Measurements from ENCODE around the gene RBM33.
A peak's percentile ranks its signal among the peaks of the same experiment; 100 is the strongest.
"Not testable (repeated sequence)": the region's sequence is repeated elsewhere in the genome, so short reads cannot be mapped to it uniquely, and the experiment has no call there.

RBM33 gene, protein sequence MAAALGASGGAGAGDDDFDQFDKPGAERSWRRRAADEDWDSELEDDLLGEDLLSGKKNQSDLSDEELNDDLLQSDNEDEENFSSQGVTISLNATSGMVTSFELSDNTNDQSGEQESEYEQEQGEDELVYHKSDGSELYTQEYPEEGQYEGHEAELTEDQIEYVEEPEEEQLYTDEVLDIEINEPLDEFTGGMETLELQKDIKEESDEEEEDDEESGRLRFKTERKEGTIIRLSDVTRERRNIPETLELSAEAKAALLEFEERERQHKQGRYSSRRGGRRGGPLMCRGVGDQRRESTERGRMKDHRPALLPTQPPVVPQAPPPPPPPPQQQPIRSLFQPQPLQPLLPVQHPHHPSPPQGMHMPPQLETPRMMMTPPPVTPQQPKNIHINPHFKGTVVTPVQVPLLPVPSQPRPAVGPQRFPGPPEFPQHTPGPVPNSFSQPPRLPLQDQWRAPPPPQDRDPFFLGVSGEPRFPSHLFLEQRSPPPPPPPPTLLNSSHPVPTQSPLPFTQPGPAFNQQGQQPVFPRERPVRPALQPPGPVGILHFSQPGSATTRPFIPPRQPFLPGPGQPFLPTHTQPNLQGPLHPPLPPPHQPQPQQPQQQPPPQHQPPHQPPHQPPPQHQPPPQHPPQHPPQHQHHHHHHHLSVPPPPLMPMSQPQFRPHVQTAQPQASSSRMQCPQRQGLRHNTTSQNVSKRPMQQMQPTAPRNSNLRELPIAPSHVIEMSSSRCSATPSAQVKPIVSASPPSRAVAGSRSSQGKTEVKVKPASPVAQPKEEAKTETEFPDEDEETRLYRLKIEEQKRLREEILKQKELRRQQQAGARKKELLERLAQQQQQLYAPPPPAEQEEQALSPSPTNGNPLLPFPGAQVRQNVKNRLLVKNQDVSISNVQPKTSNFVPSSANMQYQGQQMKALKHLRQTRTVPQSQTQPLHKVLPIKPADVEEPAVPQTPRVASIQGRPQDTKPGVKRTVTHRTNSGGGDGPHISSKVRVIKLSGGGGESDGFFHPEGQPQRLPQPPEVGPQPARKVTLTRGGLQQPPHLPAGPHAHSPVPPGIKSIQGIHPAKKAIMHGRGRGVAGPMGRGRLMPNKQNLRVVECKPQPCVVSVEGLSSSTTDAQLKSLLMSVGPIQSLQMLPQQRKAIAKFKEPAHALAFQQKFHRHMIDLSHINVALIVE

DNA sequence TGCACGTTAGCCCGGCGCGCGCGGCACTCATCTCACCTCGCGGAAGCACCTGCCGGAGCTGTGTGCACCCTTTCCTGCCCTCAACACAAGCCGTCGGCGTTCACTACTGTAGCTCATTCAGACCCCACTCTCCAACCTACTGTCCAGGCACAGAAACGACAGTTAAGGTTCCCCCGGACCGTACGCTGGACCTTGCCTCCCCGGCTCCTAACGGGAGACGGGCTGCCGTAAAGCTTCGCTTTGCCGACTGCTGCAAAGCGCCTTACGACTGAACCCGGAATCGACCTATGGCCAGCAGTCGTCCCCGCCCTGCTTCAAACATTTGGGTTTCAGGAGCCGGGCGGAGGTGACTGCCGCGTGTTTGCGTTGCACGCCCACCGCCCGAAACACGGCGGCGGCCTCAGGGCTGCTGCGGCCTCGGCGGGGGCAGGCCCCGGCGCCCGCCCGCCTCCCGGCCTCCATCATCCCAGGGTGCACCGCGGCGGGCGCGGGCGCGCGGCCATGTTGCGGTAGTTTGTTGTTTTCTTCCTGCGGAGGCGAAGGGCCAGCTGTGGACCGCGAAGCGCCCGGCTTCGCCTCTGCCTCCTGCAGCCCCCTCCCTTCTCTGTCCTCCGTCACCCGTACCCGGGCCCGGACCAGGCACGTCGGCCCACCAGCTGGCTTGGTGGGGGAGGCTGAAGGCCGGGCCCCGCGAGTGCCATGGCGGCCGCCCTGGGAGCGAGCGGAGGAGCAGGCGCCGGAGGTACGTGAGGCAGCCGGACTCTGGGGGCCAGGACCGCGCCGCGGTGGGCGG lies at the start of gene RBM33:
Gene RBM33, plus strand, starts transcription at position 484 of the 793 bp plus-strand sequence. Its CDS starts 216 bp downstream, at position 700.
- peak; percentile 81 for DNase-seq (ENCODE audit: low read depth)

DNA sequence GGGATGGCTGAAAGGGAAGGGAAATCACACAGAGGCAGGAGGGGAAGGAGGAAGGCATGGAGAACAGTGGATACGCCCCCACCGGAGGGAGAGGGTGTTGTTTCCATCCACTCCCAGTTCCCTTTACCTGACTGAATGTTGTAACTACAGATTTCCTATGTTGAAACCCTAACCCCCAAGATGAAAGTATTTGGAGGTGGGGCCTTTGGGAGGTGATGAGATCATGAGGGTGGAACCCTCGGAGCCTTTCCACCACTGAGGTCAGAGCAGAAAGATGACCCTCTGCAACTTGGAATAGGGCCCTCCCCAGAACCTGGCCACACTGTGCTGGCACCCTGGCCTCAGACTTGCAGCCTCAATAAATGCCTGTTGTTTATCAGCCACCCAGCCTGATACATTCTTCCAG lies 49.5 kb upstream of the RBM33 start:
- no peak for DNase-seq (ENCODE audit: low read depth)

DNA sequence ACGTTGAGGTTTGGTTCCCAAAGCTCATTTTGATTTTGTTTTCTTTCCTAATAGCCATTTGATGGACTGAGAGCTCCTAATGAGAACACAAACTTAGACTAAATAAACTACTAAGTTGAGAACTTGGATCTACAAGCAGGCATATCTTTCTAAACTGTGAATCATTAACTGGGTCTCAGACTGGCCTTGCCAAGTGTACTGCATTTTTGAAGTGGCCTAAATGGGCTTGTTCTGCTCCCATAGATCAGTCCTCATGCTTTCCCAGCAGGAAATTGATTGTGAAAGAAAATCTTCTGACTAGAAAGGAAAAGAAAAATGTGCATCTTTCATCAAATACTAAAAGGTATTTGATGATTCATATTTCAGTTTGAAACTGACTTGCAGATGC lies 46.7 kb upstream of the RBM33 start:
- DNase-seq (ENCODE audit: low read depth), result no peak

DNA sequence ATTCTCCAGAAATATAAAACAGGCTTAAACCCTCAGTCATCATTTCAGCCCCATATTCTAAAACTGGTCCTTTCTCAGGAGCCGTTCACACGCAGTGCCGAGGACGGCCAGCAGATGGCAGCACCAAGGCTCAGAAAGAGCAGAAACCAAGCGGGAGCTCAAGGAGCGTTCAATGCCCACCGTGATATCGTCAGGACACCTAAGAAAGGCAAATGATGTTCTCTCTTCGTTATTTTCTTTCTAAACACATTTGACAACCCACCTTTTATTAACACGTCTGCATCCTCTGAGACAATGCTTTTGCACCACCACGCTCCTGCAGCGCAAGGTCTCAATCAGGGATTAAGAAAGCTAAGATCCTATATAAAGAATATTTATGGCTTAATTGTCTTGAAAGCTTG lies 45.7 kb upstream of the RBM33 start:
- DNase-seq (ENCODE audit: low read depth), result peak; percentile 79

DNA sequence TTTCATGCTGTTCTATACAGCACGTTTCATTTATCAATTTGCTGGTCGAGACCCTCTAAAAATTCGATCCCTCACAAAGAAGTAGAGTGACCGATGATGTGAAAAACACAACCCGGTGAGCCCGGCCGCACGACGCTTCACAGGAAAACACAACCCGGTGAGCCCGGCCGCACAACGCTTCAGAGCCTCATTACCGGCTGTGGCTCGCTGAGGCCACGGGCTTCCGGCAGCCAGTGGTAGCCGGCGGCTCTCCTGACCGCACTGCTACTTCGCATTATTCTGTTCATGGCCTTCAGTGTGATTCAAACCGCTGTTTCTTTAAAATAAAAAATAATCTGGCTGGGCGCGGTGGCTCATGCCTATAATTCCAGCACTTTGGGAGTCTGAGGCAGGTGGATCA lies 42.3 kb upstream of the RBM33 start:
- DNase-seq (ENCODE audit: low read depth), result no peak

DNA sequence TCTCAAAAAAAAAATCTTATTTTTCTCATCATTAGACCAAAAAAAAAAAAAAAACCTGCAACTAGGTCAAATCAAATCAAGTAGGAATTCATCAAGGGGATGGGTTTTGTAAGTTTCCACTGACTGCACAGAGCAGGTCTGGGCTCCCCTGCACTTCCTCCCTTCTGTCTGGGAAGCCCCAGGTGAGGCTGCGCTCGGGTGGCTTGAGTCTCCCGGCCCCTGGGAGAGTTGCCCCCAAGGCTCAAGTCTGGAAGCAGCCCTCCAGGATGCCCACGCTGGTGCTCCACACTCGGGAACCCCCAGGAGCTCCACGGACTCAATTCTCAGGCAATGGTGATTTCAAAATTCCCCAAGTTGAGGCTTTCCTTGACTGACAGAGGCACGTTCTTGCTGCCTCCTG lies 41.7 kb upstream of the RBM33 start:
- DNase-seq (ENCODE audit: low read depth), result no peak

DNA sequence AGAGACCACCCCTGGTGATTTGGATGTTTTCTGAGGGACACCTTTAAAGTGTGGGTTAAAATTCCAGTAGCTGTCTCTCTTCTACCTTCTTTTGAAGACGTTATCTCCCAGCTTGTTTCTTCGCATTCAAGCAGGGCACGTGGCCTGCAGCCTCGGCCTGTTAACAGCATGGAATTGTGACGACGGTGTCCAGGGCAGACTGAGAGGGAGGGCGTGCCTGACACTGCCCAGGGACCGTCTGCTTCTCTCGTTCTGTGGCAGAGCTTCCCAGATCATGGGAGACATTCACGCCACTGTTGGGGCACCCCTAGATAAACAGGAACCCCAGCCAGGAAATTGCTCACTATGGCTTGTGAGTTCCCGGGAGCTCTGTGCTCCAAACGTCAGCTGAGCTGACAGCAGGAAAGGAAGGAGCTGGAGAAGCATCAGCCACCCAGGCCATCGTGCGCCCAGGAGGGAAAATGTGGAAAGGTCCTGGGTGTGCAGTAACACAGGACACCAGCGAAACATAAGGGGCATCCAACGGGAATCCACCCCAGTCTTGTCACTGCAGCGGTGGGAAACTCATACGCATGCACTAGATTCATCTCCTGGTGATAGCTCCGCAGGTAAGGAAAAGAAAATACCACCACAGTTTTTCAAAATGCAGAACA lies 41.1 kb upstream of the RBM33 start:
- DNase-seq (ENCODE audit: low read depth), result no peak

DNA sequence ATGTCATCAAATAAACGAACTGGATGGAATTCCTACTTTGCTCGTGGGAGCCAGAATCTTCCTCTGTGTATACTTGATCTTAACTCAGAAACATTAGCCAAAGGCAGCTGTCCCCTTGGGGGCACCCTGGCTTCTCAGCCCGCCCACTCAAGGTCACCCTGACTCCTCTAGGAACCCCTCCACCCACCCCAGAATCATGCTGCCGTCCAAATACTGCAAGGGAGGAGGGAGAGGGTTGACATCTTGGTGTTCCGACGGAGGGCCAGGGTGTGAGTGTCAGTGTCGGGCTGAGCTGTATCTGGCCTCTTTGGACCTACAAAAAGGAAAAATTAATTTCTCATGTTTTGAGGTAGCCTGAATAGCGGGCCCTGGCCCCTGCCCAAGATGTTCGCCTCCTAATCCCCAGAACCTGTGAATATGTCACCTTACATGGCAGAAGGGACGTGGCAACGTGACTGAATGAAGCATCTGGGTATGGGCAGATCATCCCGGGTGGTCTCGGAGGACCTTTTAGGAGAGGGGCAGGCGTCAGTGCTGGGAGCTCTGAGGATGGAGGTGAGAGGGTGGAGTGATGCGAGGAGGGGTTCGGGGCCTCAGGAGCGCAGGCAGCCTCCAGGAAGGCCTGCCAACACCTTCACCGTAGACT lies 40.5 kb upstream of the RBM33 start:
- no peak for DNase-seq (ENCODE audit: low read depth)

DNA sequence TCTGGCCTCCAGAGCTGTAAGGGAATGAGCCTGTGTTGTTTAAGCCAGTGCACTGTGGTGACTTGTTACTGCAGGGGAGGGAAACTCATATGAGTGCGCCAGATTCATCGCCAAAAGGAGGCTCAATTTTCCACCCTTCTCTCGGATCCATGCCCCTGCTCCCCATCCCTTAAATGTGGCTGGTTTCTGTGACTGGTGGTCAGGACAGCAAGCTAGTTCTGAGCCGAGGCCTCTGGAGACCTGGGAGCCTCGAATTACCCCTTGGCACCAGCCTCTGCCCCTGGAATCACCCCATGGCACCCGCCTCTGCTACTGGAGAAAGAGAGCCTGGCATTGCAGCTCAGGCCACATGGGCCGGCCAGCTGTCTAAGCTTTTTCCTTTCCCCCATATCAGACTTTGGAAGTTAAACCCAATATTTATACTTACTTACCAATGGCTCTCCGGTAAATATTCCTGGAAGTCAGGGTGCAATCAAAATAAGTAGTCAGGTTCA lies 39.9 kb upstream of the RBM33 start:
- no peak for DNase-seq (ENCODE audit: low read depth)

DNA sequence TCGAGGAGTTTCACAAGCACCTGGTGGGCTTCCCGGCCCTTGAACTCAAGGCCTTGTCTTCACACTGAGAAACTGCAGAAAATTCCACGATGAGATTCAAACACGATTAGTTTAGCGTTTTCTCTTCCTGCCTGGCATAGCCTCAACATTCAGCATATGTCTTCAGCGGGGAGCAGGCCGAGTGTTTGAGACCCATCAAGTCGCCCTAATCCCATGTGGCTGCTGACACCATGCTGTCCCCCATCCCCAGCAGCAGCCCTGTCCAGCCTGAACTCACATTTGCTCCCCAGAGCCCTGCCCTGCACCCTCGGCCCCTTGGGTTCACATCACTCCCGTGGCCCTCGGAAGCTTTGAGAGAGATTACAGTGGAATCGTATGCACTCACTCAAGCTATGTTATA lies 35.3 kb upstream of the RBM33 start:
- DNase-seq (ENCODE audit: low read depth), result no peak

DNA sequence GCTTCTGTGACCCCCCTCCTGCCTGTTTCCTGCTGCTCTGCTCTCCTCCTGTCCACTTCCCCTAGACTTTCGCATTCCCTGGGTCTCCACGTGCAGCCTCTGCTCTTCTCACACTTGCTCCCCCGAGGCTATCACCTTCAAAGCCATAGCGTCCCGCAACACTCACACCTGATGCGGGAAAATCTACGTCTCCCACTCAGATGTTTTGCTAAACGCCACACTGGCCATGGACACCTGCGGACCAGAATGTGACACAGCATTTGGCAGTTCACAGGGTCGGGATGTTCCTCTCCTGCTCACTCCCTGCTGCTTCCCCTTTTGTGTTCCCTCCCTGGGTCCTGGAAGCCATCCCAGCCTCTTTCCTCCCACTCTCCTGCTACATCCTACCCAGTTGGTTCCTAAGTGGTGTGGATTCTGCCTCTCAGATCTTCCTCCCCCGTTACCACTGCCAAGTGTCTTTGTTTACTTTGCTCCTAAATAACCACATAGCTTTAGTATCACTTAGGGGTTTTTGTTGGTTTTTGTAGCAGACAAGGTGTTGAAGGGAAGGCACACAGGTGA lies 33.7 kb upstream of the RBM33 start:
- no peak for DNase-seq (ENCODE audit: low read depth)

DNA sequence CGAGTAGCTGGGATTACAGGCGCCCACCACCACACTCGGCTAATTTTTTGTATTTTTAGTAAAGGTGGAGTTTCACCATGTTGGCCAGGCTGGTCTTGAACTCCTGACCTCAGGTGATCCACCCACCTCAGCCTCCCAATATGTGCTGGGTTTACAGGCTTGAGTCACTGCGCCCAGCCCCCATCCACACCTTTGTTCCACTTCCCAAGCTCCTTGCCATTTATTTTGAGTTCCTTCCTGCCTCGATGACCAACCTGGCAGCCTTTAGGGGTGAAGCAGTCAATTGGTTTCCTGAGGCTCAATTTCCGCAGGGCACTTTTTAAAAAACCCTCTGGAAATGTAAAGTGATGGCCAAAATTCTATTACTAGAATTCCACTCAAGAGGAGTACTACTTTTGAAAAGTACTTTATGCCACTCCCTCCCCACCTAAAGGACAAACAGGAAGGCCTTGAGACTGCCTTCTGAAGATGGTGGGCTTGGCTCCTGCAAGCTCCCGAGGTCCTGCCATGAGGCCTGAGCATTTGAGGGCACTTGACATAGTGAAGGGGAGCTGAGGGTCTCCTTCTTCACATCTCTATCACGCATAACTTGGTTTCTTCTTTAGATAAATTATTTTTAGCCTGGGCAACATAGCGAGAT lies 32.5 kb upstream of the RBM33 start:
- DNase-seq (ENCODE audit: low read depth), result no peak

DNA sequence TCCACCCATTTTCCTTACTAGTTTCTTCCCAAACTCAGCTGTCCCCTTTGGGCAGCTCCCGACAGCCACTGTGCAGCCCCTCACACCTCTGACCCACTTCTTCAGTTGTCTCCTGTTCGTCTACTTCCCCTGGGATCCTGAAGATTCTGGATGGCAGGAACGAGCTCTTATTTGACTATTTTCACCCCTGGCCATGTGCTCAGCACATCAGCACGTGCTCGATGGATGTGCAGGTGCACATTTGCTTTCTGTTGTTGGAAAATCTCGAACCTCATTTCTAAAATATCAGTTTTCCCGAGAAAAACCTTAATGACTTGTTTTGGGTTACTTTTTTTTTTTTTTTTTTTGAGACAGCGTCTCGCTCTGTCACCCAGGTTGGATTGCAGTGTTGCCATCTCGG lies 31.8 kb upstream of the RBM33 start:
- no peak for DNase-seq (ENCODE audit: low read depth)

DNA sequence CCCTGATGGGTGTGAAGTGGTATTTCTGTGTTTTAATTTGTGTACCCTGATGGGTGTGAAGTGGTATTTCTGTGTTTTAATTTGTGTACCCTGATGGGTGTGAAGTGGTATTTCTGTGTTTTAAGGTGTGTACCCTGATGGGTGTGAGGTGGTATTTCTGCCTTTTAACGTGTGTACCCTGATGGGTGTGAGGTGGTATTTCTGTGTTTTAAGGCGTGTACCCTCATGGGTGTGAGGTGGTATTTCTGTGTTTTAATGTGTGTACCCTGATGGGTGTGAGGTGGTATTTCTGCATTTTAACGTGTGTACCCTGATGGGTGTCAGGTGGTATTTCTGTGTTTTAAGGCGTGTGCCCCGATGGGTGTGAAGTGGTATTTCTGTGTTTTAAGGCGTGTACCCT lies 29.4 kb upstream of the RBM33 start:
- DNase-seq (ENCODE audit: low read depth), result not testable (repeated sequence)

DNA sequence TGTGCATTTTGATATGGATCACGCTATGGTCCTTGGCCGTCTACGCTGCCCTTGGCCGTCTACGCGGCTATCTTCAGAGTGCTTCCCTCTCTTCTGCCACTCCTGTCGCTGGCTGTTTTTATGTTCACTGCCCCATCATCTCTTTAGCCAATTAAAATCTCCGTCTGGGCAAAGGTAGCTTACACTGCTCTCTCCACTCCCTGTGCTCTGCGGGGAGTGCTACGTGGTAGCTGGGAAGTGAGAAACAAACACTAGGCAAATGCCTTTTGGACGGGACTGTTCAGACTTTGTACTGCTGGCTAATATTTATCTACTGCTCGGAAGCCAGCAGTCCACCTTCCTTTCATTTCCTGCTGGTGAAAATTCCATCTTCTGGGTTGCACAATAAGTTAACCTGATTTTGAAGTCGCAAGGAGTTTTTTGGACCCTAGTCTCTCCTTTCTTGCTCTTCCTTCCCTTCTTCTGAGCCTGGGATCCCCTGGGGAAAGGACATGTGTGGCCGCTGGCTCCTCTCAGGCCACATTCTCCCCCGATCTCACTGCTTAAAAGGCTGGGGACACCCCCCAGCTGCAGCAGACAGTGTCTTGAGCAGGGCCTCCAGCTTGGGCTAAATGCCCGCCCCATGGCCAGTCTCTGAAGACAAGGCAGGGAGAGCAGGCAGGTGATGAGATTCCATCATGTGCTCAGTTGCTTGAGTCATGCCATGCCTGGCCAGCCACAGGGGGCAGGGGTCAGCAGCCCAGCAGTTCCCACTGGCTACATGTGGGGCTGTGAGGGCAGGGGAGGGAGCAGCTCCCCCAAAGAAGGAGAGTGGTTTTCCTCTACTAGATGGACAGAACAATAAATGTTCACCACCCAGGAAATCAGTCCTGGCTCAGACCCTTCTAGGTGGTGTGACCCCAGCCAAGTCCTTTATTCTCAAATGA lies 25.5 kb upstream of the RBM33 start:
- no peak for DNase-seq (ENCODE audit: low read depth)

DNA sequence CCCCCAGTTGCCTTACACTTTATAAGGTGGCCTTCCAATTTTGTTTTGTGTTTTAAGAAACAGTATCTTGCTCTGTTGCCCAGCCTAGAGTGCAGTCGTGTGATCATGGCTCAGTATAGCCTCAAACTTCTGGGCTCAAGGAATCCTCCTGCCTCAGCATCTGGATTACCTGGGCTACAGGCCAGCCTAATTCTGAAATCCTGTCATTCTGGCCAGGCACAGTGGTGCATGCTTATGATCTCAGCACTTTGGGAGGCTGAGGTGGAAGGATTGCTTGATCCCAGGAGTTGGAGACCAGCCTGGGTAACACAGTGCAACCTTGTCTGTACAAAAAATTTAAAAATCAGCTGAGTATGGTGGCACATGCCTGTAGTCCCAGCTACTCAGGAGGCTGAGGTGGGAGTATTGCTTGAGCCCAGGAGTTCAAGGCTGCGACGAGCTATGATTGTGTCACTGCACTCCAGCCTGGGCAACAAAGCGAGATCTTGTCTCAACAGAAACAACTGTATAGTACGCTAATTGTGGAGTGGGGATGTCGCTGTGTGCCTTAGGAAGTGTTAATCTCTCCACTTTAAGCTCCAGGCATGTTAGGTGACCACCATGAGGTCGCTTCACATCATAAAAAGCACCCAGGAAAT lies 24.7 kb upstream of the RBM33 start:
- DNase-seq (ENCODE audit: low read depth), result no peak

DNA sequence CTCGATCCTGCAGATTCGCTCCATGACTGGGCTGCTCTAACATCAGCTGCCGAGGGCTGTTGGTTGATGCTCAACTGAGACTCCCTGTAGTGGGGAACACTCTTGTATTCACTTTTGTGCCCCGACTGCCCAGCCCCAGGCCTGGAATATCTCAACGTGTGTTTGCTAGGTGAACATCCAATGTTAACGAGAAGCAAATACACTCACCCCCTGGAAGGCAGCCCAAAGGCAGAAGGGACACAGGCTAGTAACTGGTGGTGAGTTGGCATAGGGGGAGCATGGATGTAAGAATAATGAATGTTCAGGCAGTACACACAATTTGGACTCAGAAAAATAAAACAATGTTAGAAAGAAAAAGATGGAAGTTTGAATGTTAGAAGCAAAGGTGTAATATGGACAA lies 24.0 kb upstream of the RBM33 start:
- DNase-seq (ENCODE audit: low read depth), result no peak

DNA sequence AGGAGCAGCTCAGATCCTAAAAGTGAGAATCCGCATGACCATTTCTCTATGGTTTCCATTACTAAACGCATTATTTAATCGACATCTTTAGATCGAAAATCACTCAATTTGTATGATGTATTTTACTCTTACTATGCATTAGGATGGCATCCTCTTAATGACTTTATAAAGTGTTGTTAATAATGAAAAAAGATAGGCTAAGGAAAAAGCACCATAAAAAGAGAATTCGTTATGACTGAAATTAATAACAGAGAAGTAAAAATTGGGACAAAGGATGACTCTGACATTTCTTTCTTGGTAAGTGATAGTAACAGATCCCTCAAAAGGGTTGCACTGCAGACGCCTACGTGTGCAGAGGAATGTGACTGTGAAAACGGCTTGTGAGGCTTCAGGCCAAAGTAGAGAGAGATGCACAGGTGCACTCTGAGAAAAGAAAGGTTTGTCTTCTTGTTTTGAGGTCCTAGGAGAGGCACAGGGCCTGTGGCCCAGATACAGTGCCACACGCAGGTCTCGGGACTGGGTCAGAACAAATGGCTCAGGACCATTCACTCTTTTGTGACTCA lies 23.0 kb upstream of the RBM33 start:
- DNase-seq (ENCODE audit: low read depth), result no peak
